Osteoblast (primary cell): ENCODE data around the gene SPIRE1. TPM values are rescaled to one million over a fixed set of nuclear protein-coding genes. Genes with fewer than 3 reads are reported as not detected.
A peak's percentile ranks its signal among the peaks of the same experiment; 100 is the strongest.

ENCODE experiments used
- DNase-seq: peaks from one replicate; pipeline ENCODE4 v3.0.0; 2011; ENCODE audit warnings: low spot score, mixed read lengths; ENCODE audit not compliant: insufficient read length; ENCODE audit errors: missing footprints
- H2AFZ ChIP-seq: 2 replicates; pipeline ENCODE4 v1.6.0; 2011; ENCODE audit warnings: mild to moderate bottlenecking, low read length
- H3K27ac ChIP-seq: 2 replicates; pipeline ENCODE4 v1.5.1; 2011; ENCODE audit warnings: mild to moderate bottlenecking, low read depth, low read length, moderate library complexity
- H3K27me3 ChIP-seq: 2 replicates; pipeline ENCODE4 v1.6.0; 2012; ENCODE audit warnings: mild to moderate bottlenecking, control low read depth, inconsistent platforms, low read length, moderate library complexity; ENCODE audit not compliant: insufficient read depth
- H3K36me3 ChIP-seq: 2 replicates; pipeline ENCODE4 v1.5.1; 2011; ENCODE audit warnings: mild to moderate bottlenecking, low read length, control low read depth, moderate library complexity; ENCODE audit not compliant: insufficient read depth
- H3K4me1 ChIP-seq: 2 replicates; pipeline ENCODE4 v1.5.1; 2011; ENCODE audit warnings: mild to moderate bottlenecking, low read length, control low read depth, moderate library complexity; ENCODE audit not compliant: insufficient read depth
- H3K4me2 ChIP-seq: 2 replicates; pipeline ENCODE4 v1.6.0; 2011; ENCODE audit warnings: mild to moderate bottlenecking, low read length; ENCODE audit not compliant: insufficient read depth
- H3K4me3 ChIP-seq: fragments of 200-600 bp; sonication (generic); 3 replicates; pipeline ENCODE4 v1.5.1; 2012; ENCODE audit warnings: mild to moderate bottlenecking, low read length, inconsistent platforms; ENCODE audit not compliant: insufficient read depth
- H3K79me2 ChIP-seq: 2 replicates; pipeline ENCODE4 v1.6.0; 2012; ENCODE audit warnings: mild to moderate bottlenecking, low read length, control low read depth, inconsistent platforms; ENCODE audit not compliant: insufficient read depth
- H3K9me3 ChIP-seq: 2 replicates; pipeline ENCODE4 v1.5.1; 2011; ENCODE audit warnings: low read depth, low read length, control low read depth
- H4K20me1 ChIP-seq: 2 replicates; pipeline ENCODE4 v1.6.0; 2012; ENCODE audit warnings: mild to moderate bottlenecking, low read length, control low read depth; ENCODE audit not compliant: insufficient read depth
- CTCF ChIP-seq: IDR thresholded peaks from 2 replicates; pipeline ENCODE4 v1.5.1; 2011; ENCODE audit warnings: mild to moderate bottlenecking, low read depth, low read length, moderate library complexity; ENCODE audit errors: extremely low read depth
- total RNA-seq: library from RNA; depleted of rRNA; stranded (reverse); fragments of >200 nt; gene quantifications from 2 replicates; pipeline ENCODE4 v1.2.3, GENCODE V29; 2012

SPIRE1 gene
- total RNA-seq, 1 donor: 64.4 TPM

GRCh38 chr18:12625241-12625640 is 32.7 kb downstream of the SPIRE1 start:
- no peaks in the 10 kb centered on the region for H3K9me3 ChIP-seq
- H4K20me1 ChIP-seq: no peaks in the 10 kb centered on the region
- peaks cover 17% of the 10 kb centered on the region for H3K4me1 ChIP-seq
- no peak overlapping the region for H3K4me2 ChIP-seq
- H3K27ac ChIP-seq: no peak overlapping the region
- H3K79me2 ChIP-seq: peaks cover 24% of the 10 kb centered on the region
- H2AFZ ChIP-seq: no peak overlapping the region
- no peaks in the 10 kb centered on the region for H3K36me3 ChIP-seq
- no peak for TF ChIP-seq CTCF
- H3K27me3 ChIP-seq: no peaks in the 10 kb centered on the region
- DNase-seq: no peak
- H3K4me3 ChIP-seq: no peak overlapping the region

- H2AFZ ChIP-seq: no peak overlapping the region
- H3K4me3 ChIP-seq: no peak overlapping the region
- peak overlapping the region; percentile 46 for H3K27ac ChIP-seq
- no peaks in the 10 kb centered on the region for H3K9me3 ChIP-seq
- H3K4me2 ChIP-seq: no peak overlapping the region
- peak; percentile 92 for DNase-seq
- H3K36me3 ChIP-seq: no peaks in the 10 kb centered on the region
- peaks cover 34% of the 10 kb centered on the region for H3K79me2 ChIP-seq
- H4K20me1 ChIP-seq: no peaks in the 10 kb centered on the region
- H3K27me3 ChIP-seq: no peaks in the 10 kb centered on the region
- no peaks in the 10 kb centered on the region for H3K4me1 ChIP-seq
- no peak for TF ChIP-seq CTCF
These were observed 36.1 kb downstream of the SPIRE1 start for GRCh38 chr18:12621742-12622306.

- H3K4me2 ChIP-seq: no peak overlapping the region
- no peak overlapping the region for H2AFZ ChIP-seq
- H3K36me3 ChIP-seq: no peaks in the 10 kb centered on the region
- H4K20me1 ChIP-seq: peaks cover 3% of the 10 kb centered on the region
- no peaks in the 10 kb centered on the region for H3K9me3 ChIP-seq
- TF ChIP-seq CTCF: no peak
- H3K27ac ChIP-seq: no peak overlapping the region
- DNase-seq: peak; percentile 23
- H3K4me3 ChIP-seq: no peak overlapping the region
- peaks cover 6% of the 10 kb centered on the region for H3K4me1 ChIP-seq
- peaks cover 41% of the 10 kb centered on the region for H3K79me2 ChIP-seq
- no peaks in the 10 kb centered on the region for H3K27me3 ChIP-seq
These were observed 42.2 kb downstream of the SPIRE1 start for GRCh38 chr18:12615748-12616147.

- no peak overlapping the region for H3K4me2 ChIP-seq
- no peaks in the 10 kb centered on the region for H3K27me3 ChIP-seq
- peaks cover 39% of the 10 kb centered on the region for H3K4me1 ChIP-seq
- H3K4me3 ChIP-seq: no peak overlapping the region
- DNase-seq: no peak
- H4K20me1 ChIP-seq: peaks cover 20% of the 10 kb centered on the region
- peaks cover 69% of the 10 kb centered on the region for H3K79me2 ChIP-seq
- TF ChIP-seq CTCF: no peak
- no peak overlapping the region for H3K27ac ChIP-seq
- H3K9me3 ChIP-seq: no peaks in the 10 kb centered on the region
- H2AFZ ChIP-seq: no peak overlapping the region
- no peaks in the 10 kb centered on the region for H3K36me3 ChIP-seq
These were observed 49.6 kb downstream of the SPIRE1 start for GRCh38 chr18:12608301-12608700.
